ENCODE data around the gene ZFR. TPM values are rescaled to one million over a fixed set of nuclear protein-coding genes. Genes with fewer than 3 reads are reported as not detected.

Gene ZFR
- total RNA-seq, 1 experiment from 2014 or later, result 109 TPM

GRCh38 chr5:32387841-32388240 lies 56.7 kb downstream of the ZFR start:
- intact Hi-C loops (cut with micrococcal nuclease), result loop anchor here (2.0 kb wide), 1 partner anchor 155 kb away; no protein-coding TSS in a partner anchor
- ChIA-PET POLR2A (interaction anchor here (0.8 kb wide), 1 partner anchor 16 kb away, joined by 5 read pairs; no protein-coding TSS in a partner anchor), CTCF (interaction anchor here (0.6 to 1.7 kb wide), 2 partner anchors 31 to 155 kb away, joined by 3 read pairs; no protein-coding TSS in a partner anchor)
- H3K4me3 Mint-ChIP-seq (ENCODE audit: unreplicated experiment), result no peak overlapping the region
- H3K4me1 Mint-ChIP-seq (ENCODE audit: insufficient read depth, unreplicated experiment), result peaks cover 22% of the 10 kb centered on the region
- peak overlapping the region; percentile 49 for H3K27ac Mint-ChIP-seq (ENCODE audit: low read depth, unreplicated experiment)
- DNase-seq (ENCODE audit: unreplicated experiment), result no peak
- no TSS peak for BruUV-seq (replicated peaks)
- no peaks in the 10 kb centered on the region for H3K9me3 Mint-ChIP-seq (ENCODE audit: unreplicated experiment)
- no peaks in the 10 kb centered on the region for H3K27me3 Mint-ChIP-seq (ENCODE audit: insufficient read depth, unreplicated experiment)
- H3K36me3 Mint-ChIP-seq (ENCODE audit: insufficient read depth, unreplicated experiment), result peaks cover 76% of the 10 kb centered on the region
- TF ChIP-seq CTCF (IDR thresholded peaks at IDR 0.05; ENCODE audit: unreplicated experiment), result no peak

- peaks cover 22% of the 10 kb centered on the region for H3K4me1 Mint-ChIP-seq (ENCODE audit: insufficient read depth, unreplicated experiment)
- no peaks in the 10 kb centered on the region for H3K27me3 Mint-ChIP-seq (ENCODE audit: insufficient read depth, unreplicated experiment)
- TF ChIP-seq CTCF (IDR thresholded peaks at IDR 0.05; ENCODE audit: unreplicated experiment), result no peak
- ChIA-PET POLR2A (no interaction called here), CTCF (interaction anchor here (0.6 to 1.7 kb wide), 4 partner anchors 32 to 449 kb away, joined by 3 to 6 read pairs (median 3); no protein-coding TSS in a partner anchor)
- no peak for DNase-seq (ENCODE audit: unreplicated experiment)
- no peaks in the 10 kb centered on the region for H3K9me3 Mint-ChIP-seq (ENCODE audit: unreplicated experiment)
- H3K27ac Mint-ChIP-seq (ENCODE audit: low read depth, unreplicated experiment), result no peak overlapping the region
- BruUV-seq (replicated peaks), result no TSS peak
- intact Hi-C loops (cut with micrococcal nuclease), result no loop called here
- no peak overlapping the region for H3K4me3 Mint-ChIP-seq (ENCODE audit: unreplicated experiment)
- peaks cover 81% of the 10 kb centered on the region for H3K36me3 Mint-ChIP-seq (ENCODE audit: insufficient read depth, unreplicated experiment)
These were observed 57.3 kb downstream of the ZFR start for GRCh38 chr5:32387211-32387610.

- Mint-ChIP-seq H3K9me3 (ENCODE audit: unreplicated experiment) (no peaks in the 10 kb centered on the region), H3K4me3 (ENCODE audit: unreplicated experiment) (no peak overlapping the region), H3K4me1 (ENCODE audit: insufficient read depth, unreplicated experiment) (peaks cover 6% of the 10 kb centered on the region), H3K27me3 (ENCODE audit: insufficient read depth, unreplicated experiment) (no peaks in the 10 kb centered on the region), H3K36me3 (ENCODE audit: insufficient read depth, unreplicated experiment) (peaks cover 89% of the 10 kb centered on the region), H3K27ac (ENCODE audit: low read depth, unreplicated experiment) (peak overlapping the region; percentile 19)
- intact Hi-C loops (cut with micrococcal nuclease), result no loop called here
- BruUV-seq (replicated peaks), result no TSS peak
- no peak for TF ChIP-seq CTCF (IDR thresholded peaks at IDR 0.05; ENCODE audit: unreplicated experiment)
- ChIA-PET POLR2A (no interaction called here), CTCF (no interaction called here)
- no peak for DNase-seq (ENCODE audit: unreplicated experiment)
These were observed 59.9 kb downstream of the ZFR start for GRCh38 chr5:32384621-32385020.

GRCh38 chr5:32383586-32383985 lies 61.0 kb downstream of the ZFR start:
- intact Hi-C loops (cut with micrococcal nuclease), result no loop called here
- no peak overlapping the region for H3K27ac Mint-ChIP-seq (ENCODE audit: low read depth, unreplicated experiment)
- no TSS peak for BruUV-seq (replicated peaks)
- H3K4me1 Mint-ChIP-seq (ENCODE audit: insufficient read depth, unreplicated experiment), result peaks cover 5% of the 10 kb centered on the region
- H3K4me3 Mint-ChIP-seq (ENCODE audit: unreplicated experiment), result no peak overlapping the region
- no peak for DNase-seq (ENCODE audit: unreplicated experiment)
- H3K36me3 Mint-ChIP-seq (ENCODE audit: insufficient read depth, unreplicated experiment), result peaks cover 89% of the 10 kb centered on the region
- TF ChIP-seq CTCF (IDR thresholded peaks at IDR 0.05; ENCODE audit: unreplicated experiment), result no peak
- no peaks in the 10 kb centered on the region for H3K9me3 Mint-ChIP-seq (ENCODE audit: unreplicated experiment)
- POLR2A ChIA-PET, result no interaction called here
- no peaks in the 10 kb centered on the region for H3K27me3 Mint-ChIP-seq (ENCODE audit: insufficient read depth, unreplicated experiment)
- CTCF ChIA-PET, result interaction anchor here (1.2 kb wide), 1 partner anchor 327 kb away, joined by 3 read pairs; the partner anchor contains the start of gene NPR3

Data from MCF 10A (cell line).